K562 (cell line): ENCODE measurements around the gene NEURL2. TPM values are rescaled to one million over a fixed set of nuclear protein-coding genes. Genes with fewer than 3 reads are reported as not detected.

Experiments
- ARID1B ChIP-seq: fragments of 450-650 bp; IDR thresholded peaks from 2 replicates; pipeline ENCODE4 v1.6.1; 2016; ENCODE audit warnings: antibody characterized with exemption, mild to moderate bottlenecking, inconsistent platforms
- ARID4B ChIP-seq: sonication (generic); formaldehyde crosslinking; IDR thresholded peaks from 2 replicates; pipeline ENCODE4 v1.8.0; 2022; ENCODE audit warnings: mild to moderate bottlenecking, missing genetic modification reagents
- CBX8 ChIP-seq: fragments of 200-600 bp; sonication (generic); IDR thresholded peaks from 2 replicates; pipeline ENCODE4 v1.6.1; 2012; ENCODE audit warnings: borderline replicate concordance, mixed run types, low read depth, mild to moderate bottlenecking, moderate library complexity, mixed read lengths, low read length, control low read depth, inconsistent platforms; ENCODE audit not compliant: poor library complexity, severe bottlenecking; ENCODE audit errors: extremely low read depth
- FOS ChIP-seq: IDR thresholded peaks from 3 replicates; pipeline ENCODE4 v1.6.1; 2011; ENCODE audit not compliant: insufficient read length; ENCODE audit errors: extremely low read depth
- KDM1A ChIP-seq, 2 experiments: fragments of 450-650 bp; IDR thresholded peaks; 2 replicates each; pipeline ENCODE4 v1.6.1; 2016; ENCODE audit warnings: mild to moderate bottlenecking in 2 of 2
- L3MBTL2 ChIP-seq: fragments of 450-650 bp; IDR thresholded peaks from 2 replicates; pipeline ENCODE4 v1.6.1; 2016; ENCODE audit warnings: mild to moderate bottlenecking, moderate library complexity
- PKNOX1 ChIP-seq: fragments of 450-650 bp; IDR thresholded peaks from 2 replicates; pipeline ENCODE4 v1.6.1; 2016
- SP2 ChIP-seq: IDR thresholded peaks from 2 replicates; pipeline ENCODE4 v1.6.1; 2011; ENCODE audit warnings: mild to moderate bottlenecking, low read depth, low read length, moderate library complexity; ENCODE audit not compliant: poor library complexity, severe bottlenecking; ENCODE audit errors: extremely low read depth
- STAT5A ChIP-seq: IDR thresholded peaks from 2 replicates; pipeline ENCODE4 v1.6.1; 2012; ENCODE audit warnings: low read length, inconsistent platforms, borderline replicate concordance
- TCF3 ChIP-seq: sonication (generic); formaldehyde crosslinking; IDR thresholded peaks from 2 replicates; pipeline ENCODE4 v1.4.0; 2020; ENCODE audit warnings: mild to moderate bottlenecking, missing genetic modification reagents
- ZKSCAN1 ChIP-seq: fragments of 150-350 bp; IDR thresholded peaks from 2 replicates; pipeline ENCODE4 v1.6.1; 2016; ENCODE audit warnings: low read depth, low read length
- ZNF436 ChIP-seq: fragments of 250-450, 450-650 bp; sonication (Bioruptor Pico); formaldehyde crosslinking; IDR thresholded peaks from 2 replicates; pipeline ENCODE4 v1.7.0; 2020; ENCODE audit warnings: mild to moderate bottlenecking
- ZNF589 ChIP-seq: fragments of 200-800 bp; sonication (Bioruptor generic); IDR thresholded peaks from 2 replicates; pipeline ENCODE4 v1.6.1; 2016; ENCODE audit warnings: low read depth, missing genetic modification characterization, missing compliant biosample characterization
- polyA plus RNA-seq, 8 experiments: library from polyadenylated mRNA; depleted of rRNA in 4 of 8; stranded (reverse) in 5 of 8; unstranded in 3 of 8; fragments of >200 nt; fragmentation: Nextera tagmentation in 2 of 8; fragmentation: Illumina TruSeq in 1 of 8; extraction: Ambion mirVana in 2 of 8; extraction: Trizol in 1 of 8; gene quantifications; 2 replicates each; pipeline versions ENCODE4 v1.2.1 to v1.2.3, GENCODE V29; 2011 to 2014; ENCODE audit warnings: inconsistent platforms in 1 of 8, missing spikeins in 1 of 8
- total RNA-seq, 7 experiments: library from RNA; depleted of rRNA in 6 of 7; stranded (reverse); fragments of >200 nt in 6 of 7; fragmentation: Illumina TruSeq in 2 of 7; extraction: Trizol in 2 of 7; gene quantifications; 2 replicates each; pipeline versions ENCODE4 v1.2.1 to v1.2.3, GENCODE V29; 2011 to 2021; ENCODE audit warnings: low replicate concordance in 1 of 7
- TF ChIP-seq, protein P1 (sequence below): sonication (generic); formaldehyde crosslinking; IDR thresholded peaks from 2 replicates; pipeline ENCODE4 v1.5.0; 2020; ENCODE audit warnings: missing genetic modification reagents
- TF ChIP-seq, protein P2 (sequence below): sonication (generic); formaldehyde crosslinking; IDR thresholded peaks from 2 replicates; pipeline ENCODE4 v1.9.0; 2022; ENCODE audit warnings: mild to moderate bottlenecking, missing genetic modification reagents
- TF ChIP-seq, protein P3 (sequence below): sonication (generic); formaldehyde crosslinking; IDR thresholded peaks from 2 replicates; pipeline ENCODE4 v1.8.1; 2023; ENCODE audit warnings: missing genetic modification reagents, mild to moderate bottlenecking, borderline replicate concordance

Gene NEURL2
- total and polyA plus RNA-seq, 9 of the 15 experiments (the other 6 are each of a cell fraction or from before 2014, with no cell fraction given) = 0.22 to 1.9 (median 0.50) TPM; not detected in 1

GRCh38 chr20:45850926-45851325 is 40.1 kb downstream of the NEURL2 start (continued):
- TF ChIP-seq ZNF436 (no peak), STAT5A (peak; percentile 55; the same call in 1 of the 2 replicates), L3MBTL2 (no peak), TCF3 (CRISPR knock-in tag) (peak; percentile 92), ARID1B (peak; percentile 88), ZNF589 (CRISPR knock-in tag) (no peak), PKNOX1 (peak; percentile 50; the same call in 1 of the 2 replicates), CBX8 (no peak), KDM1A (IDR thresholded peaks at IDR 0.05) (peak; percentile 65 to 67; a peak in 2 of 4 replicates), ARID4B (CRISPR knock-in tag) (no peak), SP2 (no peak), FOS (no peak), ZKSCAN1 (no peak)
- TF ChIP-seq, protein P1, sequence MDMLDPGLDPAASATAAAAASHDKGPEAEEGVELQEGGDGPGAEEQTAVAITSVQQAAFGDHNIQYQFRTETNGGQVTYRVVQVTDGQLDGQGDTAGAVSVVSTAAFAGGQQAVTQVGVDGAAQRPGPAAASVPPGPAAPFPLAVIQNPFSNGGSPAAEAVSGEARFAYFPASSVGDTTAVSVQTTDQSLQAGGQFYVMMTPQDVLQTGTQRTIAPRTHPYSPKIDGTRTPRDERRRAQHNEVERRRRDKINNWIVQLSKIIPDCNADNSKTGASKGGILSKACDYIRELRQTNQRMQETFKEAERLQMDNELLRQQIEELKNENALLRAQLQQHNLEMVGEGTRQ = no peak
- TF ChIP-seq, protein P2, sequence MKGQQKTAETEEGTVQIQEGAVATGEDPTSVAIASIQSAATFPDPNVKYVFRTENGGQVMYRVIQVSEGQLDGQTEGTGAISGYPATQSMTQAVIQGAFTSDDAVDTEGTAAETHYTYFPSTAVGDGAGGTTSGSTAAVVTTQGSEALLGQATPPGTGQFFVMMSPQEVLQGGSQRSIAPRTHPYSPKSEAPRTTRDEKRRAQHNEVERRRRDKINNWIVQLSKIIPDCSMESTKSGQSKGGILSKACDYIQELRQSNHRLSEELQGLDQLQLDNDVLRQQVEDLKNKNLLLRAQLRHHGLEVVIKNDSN (CRISPR knock-in tag) = no peak
- TF ChIP-seq, protein P3, sequence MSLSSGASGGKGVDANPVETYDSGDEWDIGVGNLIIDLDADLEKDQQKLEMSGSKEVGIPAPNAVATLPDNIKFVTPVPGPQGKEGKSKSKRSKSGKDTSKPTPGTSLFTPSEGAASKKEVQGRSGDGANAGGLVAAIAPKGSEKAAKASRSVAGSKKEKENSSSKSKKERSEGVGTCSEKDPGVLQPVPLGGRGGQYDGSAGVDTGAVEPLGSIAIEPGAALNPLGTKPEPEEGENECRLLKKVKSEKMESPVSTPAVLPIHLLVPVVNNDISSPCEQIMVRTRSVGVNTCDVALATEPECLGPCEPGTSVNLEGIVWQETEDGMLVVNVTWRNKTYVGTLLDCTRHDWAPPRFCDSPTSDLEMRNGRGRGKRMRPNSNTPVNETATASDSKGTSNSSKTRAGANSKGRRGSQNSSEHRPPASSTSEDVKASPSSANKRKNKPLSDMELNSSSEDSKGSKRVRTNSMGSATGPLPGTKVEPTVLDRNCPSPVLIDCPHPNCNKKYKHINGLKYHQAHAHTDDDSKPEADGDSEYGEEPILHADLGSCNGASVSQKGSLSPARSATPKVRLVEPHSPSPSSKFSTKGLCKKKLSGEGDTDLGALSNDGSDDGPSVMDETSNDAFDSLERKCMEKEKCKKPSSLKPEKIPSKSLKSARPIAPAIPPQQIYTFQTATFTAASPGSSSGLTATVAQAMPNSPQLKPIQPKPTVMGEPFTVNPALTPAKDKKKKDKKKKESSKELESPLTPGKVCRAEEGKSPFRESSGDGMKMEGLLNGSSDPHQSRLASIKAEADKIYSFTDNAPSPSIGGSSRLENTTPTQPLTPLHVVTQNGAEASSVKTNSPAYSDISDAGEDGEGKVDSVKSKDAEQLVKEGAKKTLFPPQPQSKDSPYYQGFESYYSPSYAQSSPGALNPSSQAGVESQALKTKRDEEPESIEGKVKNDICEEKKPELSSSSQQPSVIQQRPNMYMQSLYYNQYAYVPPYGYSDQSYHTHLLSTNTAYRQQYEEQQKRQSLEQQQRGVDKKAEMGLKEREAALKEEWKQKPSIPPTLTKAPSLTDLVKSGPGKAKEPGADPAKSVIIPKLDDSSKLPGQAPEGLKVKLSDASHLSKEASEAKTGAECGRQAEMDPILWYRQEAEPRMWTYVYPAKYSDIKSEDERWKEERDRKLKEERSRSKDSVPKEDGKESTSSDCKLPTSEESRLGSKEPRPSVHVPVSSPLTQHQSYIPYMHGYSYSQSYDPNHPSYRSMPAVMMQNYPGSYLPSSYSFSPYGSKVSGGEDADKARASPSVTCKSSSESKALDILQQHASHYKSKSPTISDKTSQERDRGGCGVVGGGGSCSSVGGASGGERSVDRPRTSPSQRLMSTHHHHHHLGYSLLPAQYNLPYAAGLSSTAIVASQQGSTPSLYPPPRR (CRISPR knock-in tag) = no peak
